Measurements from ENCODE around the gene IL27RA.
A peak's percentile ranks its signal among the peaks of the same experiment; 100 is the strongest.

IL27RA gene

GRCh38 chr19:14088634-14089411, 57.3 kb downstream of the IL27RA start:
- CTCF ChIA-PET = no interaction called here
- POLR2A ChIA-PET = interaction anchor here (1.5 kb wide), 1 partner anchor 48 kb away, joined by 7 read pairs; the partner anchor contains the start of gene ASF1B

GRCh38 chr19:14089412-14089661, 57.8 kb downstream of the IL27RA start:
- POLR2A ChIA-PET = interaction anchor here (1.5 kb wide), 1 partner anchor 47 kb away, joined by 7 read pairs; the partner anchor contains the start of gene ASF1B
- no peak for DNase-seq (ENCODE audit: extremely low spot score)
- CTCF ChIA-PET = no interaction called here
- no peak for TF ChIP-seq NFRKB (IDR thresholded peaks at IDR 0.05)
- no peak for TF ChIP-seq LEF1 (IDR thresholded peaks at IDR 0.05; ENCODE audit: borderline replicate concordance)
- TF ChIP-seq SUZ12 (IDR thresholded peaks at IDR 0.05) = no peak
- TF ChIP-seq SP1 (IDR thresholded peaks at IDR 0.05) = no peak
- no peak for TF ChIP-seq TARDBP (IDR thresholded peaks at IDR 0.05)
- TF ChIP-seq, protein P1, sequence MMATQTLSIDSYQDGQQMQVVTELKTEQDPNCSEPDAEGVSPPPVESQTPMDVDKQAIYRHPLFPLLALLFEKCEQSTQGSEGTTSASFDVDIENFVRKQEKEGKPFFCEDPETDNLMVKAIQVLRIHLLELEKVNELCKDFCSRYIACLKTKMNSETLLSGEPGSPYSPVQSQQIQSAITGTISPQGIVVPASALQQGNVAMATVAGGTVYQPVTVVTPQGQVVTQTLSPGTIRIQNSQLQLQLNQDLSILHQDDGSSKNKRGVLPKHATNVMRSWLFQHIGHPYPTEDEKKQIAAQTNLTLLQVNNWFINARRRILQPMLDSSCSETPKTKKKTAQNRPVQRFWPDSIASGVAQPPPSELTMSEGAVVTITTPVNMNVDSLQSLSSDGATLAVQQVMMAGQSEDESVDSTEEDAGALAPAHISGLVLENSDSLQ (IDR thresholded peaks at IDR 0.05) = no peak
- TF ChIP-seq FOXK2 (IDR thresholded peaks at IDR 0.05) = no peak
- TF ChIP-seq FOXM1 (IDR thresholded peaks at IDR 0.05; ENCODE audit: borderline replicate concordance) = no peak
- TF ChIP-seq CTBP1 (IDR thresholded peaks at IDR 0.05; ENCODE audit: borderline replicate concordance) = no peak
- no peak for TF ChIP-seq ZNF384 (IDR thresholded peaks at IDR 0.05)
- no peak for TF ChIP-seq BHLHE40 (IDR thresholded peaks at IDR 0.05; ENCODE audit: borderline replicate concordance)
- TF ChIP-seq ARNT (IDR thresholded peaks at IDR 0.05) = no peak
- TF ChIP-seq FOXA1 (IDR thresholded peaks at IDR 0.05) = no peak

More at GRCh38 chr19:14088634-14089411, 57.3 kb downstream of the IL27RA start:
- TF ChIP-seq SP1 (IDR thresholded peaks at IDR 0.05) (no peak), TARDBP (IDR thresholded peaks at IDR 0.05) (no peak), SUZ12 (IDR thresholded peaks at IDR 0.05) (no peak), ARNT (IDR thresholded peaks at IDR 0.05) (no peak), LEF1 (IDR thresholded peaks at IDR 0.05; ENCODE audit: borderline replicate concordance) (no peak), FOXA1 (IDR thresholded peaks at IDR 0.05) (no peak), CTBP1 (IDR thresholded peaks at IDR 0.05; ENCODE audit: borderline replicate concordance) (no peak), ELF4 (IDR thresholded peaks at IDR 0.05) (no peak)
- no peak for DNase-seq (ENCODE audit: extremely low spot score)

DNA sequence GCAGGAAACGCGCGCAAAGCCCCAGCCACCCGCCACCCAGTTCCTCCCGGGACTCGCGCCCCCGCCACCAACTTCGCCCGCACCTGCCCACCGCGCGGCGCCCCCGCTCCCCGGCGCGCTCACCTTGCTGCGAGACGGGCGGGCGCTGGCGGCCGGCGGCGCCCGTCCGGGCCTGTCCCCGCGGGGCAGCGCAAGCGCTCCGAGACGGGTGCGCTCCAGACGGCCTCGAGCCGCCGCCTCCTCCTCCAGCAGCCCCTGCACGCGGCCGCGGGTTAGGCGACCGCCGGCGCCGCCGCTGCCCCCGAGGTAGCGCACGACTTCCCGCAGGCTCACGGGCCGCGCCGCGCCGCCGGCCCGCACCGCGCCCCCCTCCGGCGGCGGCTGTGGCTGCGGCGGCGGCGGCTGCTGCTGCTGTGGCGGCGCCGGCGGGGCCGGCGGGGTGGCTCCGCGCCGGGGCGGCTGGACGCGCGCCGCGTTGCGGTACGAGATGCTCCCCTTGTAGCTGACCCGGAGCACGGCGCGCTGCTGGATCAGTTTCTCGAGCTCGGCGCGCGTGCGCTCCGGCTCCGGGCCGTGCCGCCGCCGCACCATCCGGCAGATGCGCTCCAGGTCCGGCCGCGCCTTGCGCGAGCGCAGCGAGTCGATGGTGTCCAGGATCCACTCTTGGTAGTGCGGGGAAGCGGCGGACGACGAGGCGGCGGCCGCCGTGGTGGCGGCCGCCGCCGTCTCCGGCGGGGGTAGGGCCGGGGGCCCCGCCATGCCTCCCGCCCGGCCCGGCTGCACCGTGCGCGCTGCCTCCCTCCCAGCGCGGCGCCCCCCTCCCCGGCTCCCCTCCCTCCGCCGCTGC, 58.3 kb downstream of the IL27RA start:
- peak; percentile 50 for DNase-seq (ENCODE audit: extremely low spot score)
- TF ChIP-seq L3MBTL2 (conservative IDR thresholded peaks at IDR 0.05) = no peak
- TF ChIP-seq SP1 (IDR thresholded peaks at IDR 0.05) = no peak
- TF ChIP-seq FOXK2 (IDR thresholded peaks at IDR 0.05) = no peak
- no peak for TF ChIP-seq FOXA1 (IDR thresholded peaks at IDR 0.05)
- no peak for TF ChIP-seq BHLHE40 (IDR thresholded peaks at IDR 0.05; ENCODE audit: borderline replicate concordance)
- TF ChIP-seq LEF1 (IDR thresholded peaks at IDR 0.05; ENCODE audit: borderline replicate concordance) = no peak
- TF ChIP-seq FOXM1 (IDR thresholded peaks at IDR 0.05; ENCODE audit: borderline replicate concordance) = no peak
- TF ChIP-seq, protein P1 (IDR thresholded peaks at IDR 0.05) = no peak
- no peak for TF ChIP-seq HDGF (IDR thresholded peaks at IDR 0.05; ENCODE audit: borderline replicate concordance)
- no peak for TF ChIP-seq CTBP1 (IDR thresholded peaks at IDR 0.05; ENCODE audit: borderline replicate concordance)
- TF ChIP-seq NFRKB (IDR thresholded peaks at IDR 0.05) = no peak
- TF ChIP-seq TARDBP (IDR thresholded peaks at IDR 0.05) = no peak
- no peak for TF ChIP-seq ELF4 (IDR thresholded peaks at IDR 0.05)
- no peak for TF ChIP-seq ZNF384 (IDR thresholded peaks at IDR 0.05)
- TF ChIP-seq ARNT (IDR thresholded peaks at IDR 0.05) = no peak
- TF ChIP-seq SUZ12 (IDR thresholded peaks at IDR 0.05) = no peak
- ChIA-PET POLR2A (interaction anchor here (0.7 to 1.5 kb wide), 2 partner anchors 45 to 47 kb away, joined by 3 to 7 read pairs; partner anchors contain the start of gene ASF1B), CTCF (no interaction called here)

- TF ChIP-seq CTBP1 (IDR thresholded peaks at IDR 0.05; ENCODE audit: borderline replicate concordance) (0 out of 2 replicates have a peak, but pooled peaks have one; percentile 10), ARNT (IDR thresholded peaks at IDR 0.05) (no peak), LEF1 (IDR thresholded peaks at IDR 0.05; ENCODE audit: borderline replicate concordance) (no peak), BHLHE40 (IDR thresholded peaks at IDR 0.05; ENCODE audit: borderline replicate concordance) (no peak), SP1 (IDR thresholded peaks at IDR 0.05) (no peak), FOXK2 (IDR thresholded peaks at IDR 0.05) (no peak), FOXM1 (IDR thresholded peaks at IDR 0.05; ENCODE audit: borderline replicate concordance) (no peak), ZNF384 (IDR thresholded peaks at IDR 0.05) (peak; percentile 67)
- DNase-seq (ENCODE audit: extremely low spot score) = peak; percentile 77
- CTCF ChIA-PET = no interaction called here
- POLR2A ChIA-PET = interaction anchor here (1.5 kb wide), 1 partner anchor 46 kb away, joined by 7 read pairs; the partner anchor contains the start of gene ASF1B
Measured at GRCh38 chr19:14090509-14091080, 59.0 kb downstream of the IL27RA start, which contains the start of gene SAMD1. TSS of gene SAMD1 (minus strand) at chr19:14090751.

DNA sequence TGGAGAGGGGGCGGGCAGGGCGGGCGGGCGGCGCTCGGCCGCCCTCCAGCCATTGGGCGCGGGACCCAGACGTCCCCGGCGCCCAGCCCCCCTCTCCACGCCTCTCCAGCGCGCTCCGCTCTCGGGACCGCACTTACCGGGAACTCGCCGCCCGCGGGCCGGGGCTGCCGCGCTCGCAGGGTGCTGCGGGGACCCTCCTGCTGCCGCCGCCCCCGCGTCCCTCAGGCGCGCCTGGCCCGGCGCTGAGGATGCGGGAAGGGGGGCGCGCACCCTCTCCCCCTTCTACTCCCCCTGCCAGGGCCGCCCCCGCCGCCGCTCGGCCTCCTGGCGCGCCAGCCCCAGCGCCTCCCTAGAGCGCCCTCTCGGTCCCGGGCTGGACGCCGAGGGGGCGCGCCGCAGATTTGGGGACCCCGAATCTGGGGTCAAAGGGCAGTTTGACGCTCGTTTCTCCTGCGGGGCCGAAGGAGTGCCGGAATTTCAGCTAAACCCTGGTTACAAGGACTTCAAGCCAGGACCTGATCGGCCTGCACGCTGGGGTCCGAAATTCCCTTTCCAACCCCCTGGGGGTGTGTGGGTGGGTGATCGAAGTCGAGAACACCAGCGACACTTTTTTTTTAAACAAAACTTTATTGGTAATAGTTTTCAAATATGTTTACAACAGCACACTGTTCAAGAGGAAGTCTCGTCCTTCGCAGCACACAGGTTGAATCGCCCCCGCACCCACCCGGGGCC, 59.7 kb downstream of the IL27RA start:
- peak; percentile 77 for DNase-seq (ENCODE audit: extremely low spot score)
- ChIA-PET CTCF (no interaction called here), POLR2A (no interaction called here)
- no peak for TF ChIP-seq ARNT (IDR thresholded peaks at IDR 0.05)
- TF ChIP-seq CTBP1 (IDR thresholded peaks at IDR 0.05; ENCODE audit: borderline replicate concordance) = 0 out of 2 replicates have a peak, but pooled peaks have one; percentile 11
- no peak for TF ChIP-seq SUZ12 (IDR thresholded peaks at IDR 0.05)
- peak; percentile 99 for TF ChIP-seq ZNF384 (IDR thresholded peaks at IDR 0.05)
